Ascending aorta (tissue), 2 donors: Measurements from ENCODE around the gene CFAP161. TPM values are rescaled to one million over a fixed set of nuclear protein-coding genes. Genes with fewer than 3 reads are reported as not detected.
"Not testable (repeated sequence)": the region's sequence is repeated elsewhere in the genome, so short reads cannot be mapped to it uniquely, and the experiment has no call there.

ENCODE experiments used
- DNase-seq, 2 donors: peaks; one replicate each; pipeline ENCODE4 v3.0.0-alpha.2; 2019; ENCODE audit warnings: low spot score in 2 of 2
- H3K27ac ChIP-seq, 2 donors: fragments of 200-600 bp; sonication (generic); one replicate each; pipeline ENCODE4 v1.5.1; 2016 to 2017; ENCODE audit warnings: mild to moderate bottlenecking in 1 of 2
- H3K27me3 ChIP-seq: fragments of 200-600 bp; sonication (generic); one replicate; pipeline ENCODE4 v1.5.1; 2017
- H3K36me3 ChIP-seq, 2 donors: fragments of 200-600 bp; sonication (generic); one replicate each; pipeline ENCODE4 v1.5.1; 2016
- H3K4me1 ChIP-seq, 2 donors: fragments of 200-600 bp; sonication (generic); one replicate each; pipeline ENCODE4 v1.5.1; 2016 to 2017; ENCODE audit warnings: mild to moderate bottlenecking in 1 of 2
- H3K4me3 ChIP-seq, 2 donors: fragments of 200-600 bp; sonication (generic); one replicate each; pipeline ENCODE4 v1.5.1; 2016 to 2017; ENCODE audit warnings: mild to moderate bottlenecking in 1 of 2
- H3K9me3 ChIP-seq, 2 donors: fragments of 200-600 bp; sonication (generic); one replicate each; pipeline ENCODE4 v1.5.1; 2016
- intact Hi-C: fragments of 100-400 bp; cut with DNase I; formaldehyde crosslinking; loops from one replicate; pipeline ENCODE4 v1.15.1; 2023
- total RNA-seq: library from RNA; depleted of rRNA; stranded (reverse); fragments of >200 nt; gene quantifications from one replicate; pipeline ENCODE4 v1.1.0, GENCODE V29; 2016
- TF ChIP-seq, protein P1 (sequence below), 3 experiments: fragments of 200-600 bp in 2 of 3; fragments of 450-650 bp in 1 of 3; sonication (generic) in 2 of 3; IDR thresholded peaks; one replicate each; pipeline ENCODE4 v1.5.1; 2016 to 2019; ENCODE audit warnings: antibody characterized with exemption in 3 of 3, mild to moderate bottlenecking in 1 of 3, moderate library complexity in 1 of 3

The CFAP161 gene
- total RNA-seq, 1 donor from 2014 or later, result not detected

DNA sequence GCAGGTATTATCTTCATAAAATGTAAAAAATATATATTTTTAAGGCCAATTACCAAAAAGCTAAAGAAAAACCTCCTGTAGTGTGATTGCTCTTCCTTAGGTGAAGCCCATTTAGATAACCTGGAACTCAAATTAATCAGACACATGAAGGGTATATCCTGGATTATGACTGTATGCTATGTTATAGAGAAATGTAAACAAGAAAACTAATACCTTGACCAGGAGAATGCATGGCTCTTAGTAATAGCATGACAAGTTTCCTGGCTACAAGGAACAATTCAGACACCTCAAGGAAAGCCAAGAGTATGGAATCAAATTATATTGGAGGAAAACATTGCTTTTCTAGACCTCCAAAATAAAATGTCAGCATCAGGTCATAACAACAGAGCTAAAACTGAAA, 14.0 kb upstream of the CFAP161 start:
- Histone ChIP-seq H3K27me3 (no peaks in the 10 kb centered on the region), H3K27ac (no peak overlapping the region), H3K4me1 (no peaks in the 10 kb centered on the region), H3K4me3 (no peak overlapping the region), H3K9me3 (no peaks in the 10 kb centered on the region), H3K36me3 (no peaks in the 10 kb centered on the region)
- intact Hi-C loops, result no loop called here
- TF ChIP-seq, protein P1, sequence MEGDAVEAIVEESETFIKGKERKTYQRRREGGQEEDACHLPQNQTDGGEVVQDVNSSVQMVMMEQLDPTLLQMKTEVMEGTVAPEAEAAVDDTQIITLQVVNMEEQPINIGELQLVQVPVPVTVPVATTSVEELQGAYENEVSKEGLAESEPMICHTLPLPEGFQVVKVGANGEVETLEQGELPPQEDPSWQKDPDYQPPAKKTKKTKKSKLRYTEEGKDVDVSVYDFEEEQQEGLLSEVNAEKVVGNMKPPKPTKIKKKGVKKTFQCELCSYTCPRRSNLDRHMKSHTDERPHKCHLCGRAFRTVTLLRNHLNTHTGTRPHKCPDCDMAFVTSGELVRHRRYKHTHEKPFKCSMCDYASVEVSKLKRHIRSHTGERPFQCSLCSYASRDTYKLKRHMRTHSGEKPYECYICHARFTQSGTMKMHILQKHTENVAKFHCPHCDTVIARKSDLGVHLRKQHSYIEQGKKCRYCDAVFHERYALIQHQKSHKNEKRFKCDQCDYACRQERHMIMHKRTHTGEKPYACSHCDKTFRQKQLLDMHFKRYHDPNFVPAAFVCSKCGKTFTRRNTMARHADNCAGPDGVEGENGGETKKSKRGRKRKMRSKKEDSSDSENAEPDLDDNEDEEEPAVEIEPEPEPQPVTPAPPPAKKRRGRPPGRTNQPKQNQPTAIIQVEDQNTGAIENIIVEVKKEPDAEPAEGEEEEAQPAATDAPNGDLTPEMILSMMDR (IDR thresholded peaks at IDR 0.05), result no peak
- no peak for DNase-seq

DNA sequence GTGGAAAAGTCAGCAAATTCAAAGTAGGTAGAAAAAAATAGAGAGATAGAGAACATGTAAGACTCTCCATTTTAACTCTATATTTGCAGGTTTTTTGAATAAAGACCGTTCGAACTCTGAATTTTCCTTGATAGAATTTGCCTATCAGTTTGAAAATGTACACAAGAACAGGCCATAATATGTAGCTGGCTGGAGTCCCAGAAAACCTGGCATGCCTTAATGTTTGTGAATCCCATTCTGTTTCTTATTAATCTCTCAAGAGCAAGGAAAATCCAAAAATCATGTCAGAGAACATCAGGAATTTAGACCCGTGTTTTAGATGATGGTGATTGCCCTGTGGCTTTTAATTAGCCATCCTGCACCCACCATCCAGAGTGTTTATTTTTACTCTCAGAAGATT, 7.2 kb upstream of the CFAP161 start:
- TF ChIP-seq, protein P1 (IDR thresholded peaks at IDR 0.05), result no peak
- Histone ChIP-seq H3K4me3 (no peak overlapping the region), H3K27me3 (no peaks in the 10 kb centered on the region), H3K9me3 (no peaks in the 10 kb centered on the region), H3K27ac (no peak overlapping the region), H3K36me3 (no peaks in the 10 kb centered on the region), H3K4me1 (no peaks in the 10 kb centered on the region)
- intact Hi-C loops, result no loop called here
- no peak for DNase-seq

DNA sequence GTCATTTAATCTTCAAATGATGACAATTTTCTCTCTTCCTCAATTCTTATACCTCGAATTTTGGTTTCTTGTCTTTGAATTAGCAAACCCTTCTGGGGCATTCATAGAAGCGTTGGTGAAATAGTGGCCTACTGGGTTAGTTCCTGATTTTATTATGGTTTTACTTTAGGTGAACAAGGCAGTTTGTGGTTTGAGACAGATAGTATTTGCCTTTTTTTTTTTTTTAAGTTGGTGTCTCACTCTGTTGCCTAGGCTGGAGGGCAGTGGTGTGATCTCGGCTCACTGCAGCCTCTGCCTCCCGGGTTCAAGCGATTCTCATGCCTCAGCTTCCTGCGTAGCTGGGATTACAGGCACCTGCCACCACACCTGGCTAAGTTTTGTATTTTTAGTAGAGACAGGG, 7.4 kb downstream of the CFAP161 start:
- H3K9me3 ChIP-seq, intact Hi-C loops: not testable (repeated sequence)

DNA sequence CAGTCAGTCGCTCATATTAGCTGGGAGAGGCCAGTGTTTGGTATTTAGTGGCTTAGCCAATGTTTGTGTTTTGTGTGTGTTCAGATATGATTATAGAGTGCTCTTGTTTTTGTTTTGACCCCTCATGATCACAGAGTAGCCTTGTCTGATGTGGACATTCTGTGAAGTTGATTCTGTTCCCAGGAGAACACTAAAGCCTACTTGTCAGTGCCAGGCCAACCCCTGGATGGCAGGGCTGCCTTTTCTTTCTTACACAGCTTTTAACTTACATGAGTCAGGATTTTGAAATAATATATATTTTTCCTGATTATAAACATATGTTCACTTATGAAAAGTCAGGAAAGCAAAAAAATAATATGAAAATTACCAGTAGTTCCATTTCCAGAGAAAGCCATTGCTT, 11.9 kb downstream of the CFAP161 start:
- Histone ChIP-seq H3K36me3 (no peaks in the 10 kb centered on the region), H3K9me3 (no peaks in the 10 kb centered on the region), H3K27ac (no peak overlapping the region), H3K4me3 (no peak overlapping the region), H3K4me1 (no peaks in the 10 kb centered on the region), H3K27me3 (no peaks in the 10 kb centered on the region)
- TF ChIP-seq, protein P1 (IDR thresholded peaks at IDR 0.05), result no peak
- DNase-seq, result no peak
- intact Hi-C loops, result no loop called here

More for the DNA sequence above, 7.4 kb downstream of the CFAP161 start:
- DNase-seq, H3K4me1 ChIP-seq, H3K27ac ChIP-seq, H3K27me3 ChIP-seq, H3K36me3 ChIP-seq, H3K4me3 ChIP-seq: not testable (repeated sequence)

DNA sequence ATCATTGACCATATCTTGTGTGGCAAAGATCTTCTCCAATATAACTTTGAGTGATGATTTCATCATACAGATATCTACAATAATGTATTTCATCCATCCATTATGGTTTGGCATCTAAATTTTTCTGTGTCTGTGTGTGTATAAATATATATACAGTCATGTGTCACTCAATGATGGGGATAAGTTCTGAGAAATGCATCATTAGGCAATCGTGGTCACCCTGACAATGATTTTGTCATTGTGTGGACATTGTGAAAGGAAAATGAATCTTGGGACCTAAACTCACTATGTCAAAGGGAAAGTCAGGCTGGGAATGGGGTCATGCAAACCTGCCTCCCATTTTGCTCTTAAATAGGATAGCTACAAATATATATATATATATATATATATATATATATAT, 12.4 kb downstream of the CFAP161 start:
- intact Hi-C loops, result no loop called here
- DNase-seq, result no peak
- Histone ChIP-seq H3K9me3 (no peaks in the 10 kb centered on the region), H3K4me1 (no peaks in the 10 kb centered on the region), H3K4me3 (no peak overlapping the region), H3K27me3 (no peaks in the 10 kb centered on the region), H3K27ac (no peak overlapping the region), H3K36me3 (no peaks in the 10 kb centered on the region)
- TF ChIP-seq, protein P1 (IDR thresholded peaks at IDR 0.05), result no peak

DNA sequence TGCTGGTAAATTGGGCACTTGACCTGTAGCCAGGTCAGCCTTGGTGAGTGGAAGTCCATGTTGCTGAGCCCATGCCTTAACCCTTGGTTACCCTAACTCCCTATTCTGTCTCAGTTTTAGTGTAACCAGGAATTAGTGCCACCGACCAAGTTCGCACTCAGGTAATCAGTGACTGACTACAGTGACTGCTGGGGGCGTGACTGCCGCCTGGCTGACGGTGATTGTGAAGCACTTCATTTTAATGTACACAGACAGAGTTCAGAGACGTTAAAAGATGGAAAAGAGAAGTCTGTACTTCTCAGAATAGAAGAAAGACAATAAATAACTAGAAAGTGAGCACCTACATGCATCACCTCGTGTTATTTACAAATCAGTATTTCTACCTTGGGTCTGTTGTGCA, 17.3 kb downstream of the CFAP161 start:
- no peak for DNase-seq
- H3K36me3 ChIP-seq, result no peaks in the 10 kb centered on the region
- no peaks in the 10 kb centered on the region for H3K27me3 ChIP-seq
- intact Hi-C loops, result no loop called here
- no peak overlapping the region for H3K4me3 ChIP-seq
- no peak overlapping the region for H3K27ac ChIP-seq
- no peaks in the 10 kb centered on the region for H3K4me1 ChIP-seq
- TF ChIP-seq, protein P1 (IDR thresholded peaks at IDR 0.05), result no peak
- no peaks in the 10 kb centered on the region for H3K9me3 ChIP-seq
